Astrocyte (in vitro differentiated cells and primary cell): ENCODE measurements around the gene CNTNAP2. TPM values are rescaled to one million over a fixed set of nuclear protein-coding genes. Genes with fewer than 3 reads are reported as not detected.

Experiments
- DNase-seq: peaks from one replicate; pipeline ENCODE4 v3.0.0-alpha.2; 2010; ENCODE audit warnings: low read depth
- FAIRE-seq: peaks from 2 replicates; lab custom pipeline; 2011; peaks lifted over from hg19 to GRCh38; lab: Jason Lieb, UNC
- H2AFZ ChIP-seq: 2 replicates; pipeline ENCODE4 v1.6.0; 2012; ENCODE audit warnings: low read depth, low read length, inconsistent platforms
- H3K27ac ChIP-seq: 2 replicates; pipeline ENCODE4 v1.5.1; 2011; ENCODE audit warnings: low read depth, low read length, inconsistent platforms
- H3K27me3 ChIP-seq: 2 replicates; pipeline ENCODE4 v1.6.0; 2011; ENCODE audit warnings: low read length, inconsistent platforms; ENCODE audit not compliant: insufficient read depth
- H3K36me3 ChIP-seq: 2 replicates; pipeline ENCODE4 v1.5.1; 2011; ENCODE audit warnings: low read length, inconsistent platforms; ENCODE audit not compliant: insufficient read depth
- H3K4me1 ChIP-seq: 2 replicates; pipeline ENCODE4 v1.5.1; 2011; ENCODE audit warnings: low read length, inconsistent platforms; ENCODE audit not compliant: insufficient read depth
- H3K4me2 ChIP-seq: 2 replicates; pipeline ENCODE4 v1.6.0; 2012; ENCODE audit warnings: low read length, inconsistent platforms
- H3K4me3 ChIP-seq: 2 replicates; pipeline ENCODE4 v1.5.1; 2011; ENCODE audit warnings: low read depth, mild to moderate bottlenecking, low read length, inconsistent platforms; ENCODE audit not compliant: insufficient read depth
- H3K79me2 ChIP-seq: 2 replicates; pipeline ENCODE4 v1.6.0; 2012; ENCODE audit warnings: mild to moderate bottlenecking, low read length, inconsistent platforms; ENCODE audit not compliant: insufficient read depth
- H3K9ac ChIP-seq: 2 replicates; pipeline ENCODE4 v1.6.0; 2012; ENCODE audit warnings: mild to moderate bottlenecking, low read length, inconsistent platforms
- H3K9me3 ChIP-seq: 2 replicates; pipeline ENCODE4 v1.5.1; 2012; ENCODE audit warnings: low read depth, mild to moderate bottlenecking, low read length, inconsistent platforms; ENCODE audit not compliant: insufficient read depth
- H4K20me1 ChIP-seq: 2 replicates; pipeline ENCODE4 v1.6.0; 2012; ENCODE audit warnings: low read length, inconsistent platforms; ENCODE audit not compliant: insufficient read depth
- H3K27ac Mint-ChIP-seq: one replicate; pipeline ENCODE4 v1.8.0; 2021; ENCODE audit warnings: mild to moderate bottlenecking, mixed read lengths; ENCODE audit not compliant: unreplicated experiment
- H3K27me3 Mint-ChIP-seq: one replicate; pipeline ENCODE4 v1.8.0; 2021; ENCODE audit warnings: low read depth, mixed read lengths; ENCODE audit not compliant: unreplicated experiment
- H3K36me3 Mint-ChIP-seq: one replicate; pipeline ENCODE4 v1.8.0; 2021; ENCODE audit warnings: low read depth, mixed read lengths; ENCODE audit not compliant: unreplicated experiment
- H3K4me1 Mint-ChIP-seq: one replicate; pipeline ENCODE4 v1.8.0; 2021; ENCODE audit warnings: low read depth, mixed read lengths; ENCODE audit not compliant: unreplicated experiment
- H3K4me3 Mint-ChIP-seq: one replicate; pipeline ENCODE4 v1.8.0; 2021; ENCODE audit warnings: mild to moderate bottlenecking, moderate library complexity, mixed read lengths; ENCODE audit not compliant: unreplicated experiment
- H3K9me3 Mint-ChIP-seq: one replicate; pipeline ENCODE4 v1.8.0; 2021; ENCODE audit warnings: mild to moderate bottlenecking, mixed read lengths; ENCODE audit not compliant: unreplicated experiment
- EZH2 ChIP-seq: IDR thresholded peaks from 2 replicates; pipeline ENCODE4 v1.6.1; 2012; ENCODE audit warnings: mild to moderate bottlenecking, low read length, inconsistent platforms; ENCODE audit not compliant: insufficient read depth
- total RNA-seq: library from RNA; stranded (reverse); gene quantifications from 2 replicates; pipeline ENCODE4 v1.2.1, GENCODE V29; 2021
- TF ChIP-seq, protein P1 (sequence below): IDR thresholded peaks from 2 replicates; pipeline ENCODE4 v1.5.1; 2011; ENCODE audit warnings: low read depth, mild to moderate bottlenecking, inconsistent platforms, low read length, moderate library complexity; ENCODE audit not compliant: insufficient read depth

The CNTNAP2 gene
- total RNA-seq, 1 donor from 2014 or later = 20.0 TPM

DNA sequence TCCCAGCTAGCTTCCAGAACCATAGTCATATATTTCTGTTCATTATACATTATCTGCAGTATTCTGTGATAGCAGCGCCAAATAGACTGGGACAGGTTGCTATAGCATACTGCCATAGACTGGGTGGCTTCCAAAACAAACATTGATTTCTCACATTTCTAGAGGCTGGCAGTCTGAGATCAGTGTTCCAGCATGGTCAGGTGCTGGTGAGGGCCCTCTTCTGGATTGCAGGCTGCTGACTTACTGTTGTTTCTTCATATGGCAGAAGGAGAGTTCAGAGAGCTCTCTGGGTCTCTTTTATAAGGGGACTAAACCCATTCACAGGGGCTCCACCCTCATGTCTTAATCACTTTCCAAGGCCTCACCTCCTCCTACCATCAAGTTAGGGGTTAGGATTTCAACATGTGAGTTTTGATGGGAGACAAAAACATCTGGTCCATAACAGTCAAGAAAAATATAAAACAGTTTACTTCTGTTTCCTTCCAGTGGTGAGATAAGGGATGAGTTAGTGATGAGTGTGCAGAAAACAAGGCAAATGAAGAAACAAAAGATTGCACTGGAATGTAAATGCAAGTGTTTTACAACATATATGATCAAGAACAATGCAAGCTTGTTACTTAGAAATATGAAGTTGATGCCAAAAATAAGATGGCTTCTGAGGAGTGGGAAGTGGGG, 2074.9 kb downstream of the CNTNAP2 start:
- Histone ChIP-seq H3K79me2 (no peaks in the 10 kb centered on the region), H3K9me3 (peaks cover 2% of the 10 kb centered on the region), H4K20me1 (no peaks in the 10 kb centered on the region), H3K27me3 (no peaks in the 10 kb centered on the region), H3K27ac (no peak overlapping the region), H2AFZ (no peak overlapping the region), H3K9ac (no peak overlapping the region), H3K4me1 (no peaks in the 10 kb centered on the region), H3K4me3 (no peak overlapping the region), H3K36me3 (no peaks in the 10 kb centered on the region), H3K4me2 (no peak overlapping the region)
- Mint-ChIP-seq H3K4me1 (no peaks in the 10 kb centered on the region), H3K4me3 (no peak overlapping the region), H3K9me3 (no peaks in the 10 kb centered on the region), H3K27ac (no peak overlapping the region), H3K27me3 (peaks cover 8% of the 10 kb centered on the region), H3K36me3 (no peaks in the 10 kb centered on the region)
- DNase-seq (no peak), FAIRE-seq (no peak)
- TF ChIP-seq EZH2 = no peak
- TF ChIP-seq, protein P1, sequence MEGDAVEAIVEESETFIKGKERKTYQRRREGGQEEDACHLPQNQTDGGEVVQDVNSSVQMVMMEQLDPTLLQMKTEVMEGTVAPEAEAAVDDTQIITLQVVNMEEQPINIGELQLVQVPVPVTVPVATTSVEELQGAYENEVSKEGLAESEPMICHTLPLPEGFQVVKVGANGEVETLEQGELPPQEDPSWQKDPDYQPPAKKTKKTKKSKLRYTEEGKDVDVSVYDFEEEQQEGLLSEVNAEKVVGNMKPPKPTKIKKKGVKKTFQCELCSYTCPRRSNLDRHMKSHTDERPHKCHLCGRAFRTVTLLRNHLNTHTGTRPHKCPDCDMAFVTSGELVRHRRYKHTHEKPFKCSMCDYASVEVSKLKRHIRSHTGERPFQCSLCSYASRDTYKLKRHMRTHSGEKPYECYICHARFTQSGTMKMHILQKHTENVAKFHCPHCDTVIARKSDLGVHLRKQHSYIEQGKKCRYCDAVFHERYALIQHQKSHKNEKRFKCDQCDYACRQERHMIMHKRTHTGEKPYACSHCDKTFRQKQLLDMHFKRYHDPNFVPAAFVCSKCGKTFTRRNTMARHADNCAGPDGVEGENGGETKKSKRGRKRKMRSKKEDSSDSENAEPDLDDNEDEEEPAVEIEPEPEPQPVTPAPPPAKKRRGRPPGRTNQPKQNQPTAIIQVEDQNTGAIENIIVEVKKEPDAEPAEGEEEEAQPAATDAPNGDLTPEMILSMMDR = no peak

DNA sequence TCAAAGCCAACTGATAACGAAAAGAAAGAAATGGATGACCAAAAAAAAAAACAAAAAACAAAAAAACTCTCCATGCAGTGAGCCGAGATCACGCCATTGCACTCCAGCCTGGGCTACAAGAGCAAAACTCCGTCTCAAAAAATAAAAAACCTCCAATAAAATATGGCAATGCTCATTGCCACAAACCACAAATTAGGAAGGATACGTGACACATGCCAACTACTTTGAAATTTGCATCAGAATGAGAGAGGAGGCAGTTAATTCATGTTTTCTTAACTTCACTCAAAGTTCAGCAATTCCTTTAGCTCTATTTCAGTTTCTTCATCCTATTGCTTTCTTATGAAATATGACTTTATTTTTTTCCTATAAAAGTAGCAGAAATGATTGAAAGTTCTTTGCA, 2075.9 kb downstream of the CNTNAP2 start:
- no peak for TF ChIP-seq EZH2
- TF ChIP-seq, protein P1 = no peak
- FAIRE-seq (no peak), DNase-seq (no peak)
- Mint-ChIP-seq H3K4me3 (no peak overlapping the region), H3K9me3 (no peaks in the 10 kb centered on the region), H3K27ac (no peak overlapping the region), H3K27me3 (peaks cover 8% of the 10 kb centered on the region), H3K4me1 (no peaks in the 10 kb centered on the region), H3K36me3 (no peaks in the 10 kb centered on the region)
- Histone ChIP-seq H3K9ac (no peak overlapping the region), H3K79me2 (no peaks in the 10 kb centered on the region), H3K4me3 (no peak overlapping the region), H3K4me1 (no peaks in the 10 kb centered on the region), H4K20me1 (no peaks in the 10 kb centered on the region), H3K9me3 (peaks cover 2% of the 10 kb centered on the region), H3K27ac (no peak overlapping the region), H2AFZ (no peak overlapping the region), H3K4me2 (no peak overlapping the region), H3K36me3 (no peaks in the 10 kb centered on the region), H3K27me3 (no peaks in the 10 kb centered on the region)

DNA sequence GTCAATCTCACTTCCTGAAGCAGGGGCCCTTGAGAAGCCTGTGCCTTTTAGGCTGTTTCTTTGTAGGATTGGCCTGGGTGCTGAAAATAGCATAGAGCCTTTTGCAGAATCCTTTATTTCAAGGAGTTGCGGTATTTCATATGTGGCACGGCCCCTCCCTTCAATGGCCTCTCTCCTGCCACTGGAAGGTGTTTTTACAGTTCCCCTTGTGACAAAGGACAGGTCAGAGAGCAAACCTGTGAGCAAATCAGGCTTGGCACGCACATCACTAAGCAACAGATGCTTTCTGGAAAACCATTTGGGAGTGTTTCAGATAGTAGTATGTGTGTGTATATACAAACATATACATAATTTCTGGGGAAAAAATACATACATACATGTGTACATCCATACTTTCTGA, 2085.4 kb downstream of the CNTNAP2 start:
- Mint-ChIP-seq H3K27me3 (peaks cover 6% of the 10 kb centered on the region), H3K27ac (no peak overlapping the region), H3K9me3 (peaks cover 1% of the 10 kb centered on the region), H3K36me3 (no peaks in the 10 kb centered on the region), H3K4me1 (no peaks in the 10 kb centered on the region), H3K4me3 (no peak overlapping the region)
- Histone ChIP-seq H3K27ac (no peak overlapping the region), H3K79me2 (no peaks in the 10 kb centered on the region), H3K4me2 (no peak overlapping the region), H3K9me3 (peaks cover 5% of the 10 kb centered on the region), H2AFZ (no peak overlapping the region), H3K4me3 (no peak overlapping the region), H3K9ac (no peak overlapping the region), H3K27me3 (no peaks in the 10 kb centered on the region), H4K20me1 (no peaks in the 10 kb centered on the region), H3K36me3 (no peaks in the 10 kb centered on the region), H3K4me1 (no peaks in the 10 kb centered on the region)
- DNase-seq (no peak), FAIRE-seq (no peak)
- TF ChIP-seq, protein P1 = no peak
- no peak for TF ChIP-seq EZH2
